GM12874 (cell line): ENCODE data around the gene PCSK7.

Experiments
- TF ChIP-seq, protein P1 (sequence below): IDR thresholded peaks from 2 replicates; pipeline ENCODE4 v1.5.1; 2011; ENCODE audit warnings: low read depth, mild to moderate bottlenecking, control low read depth, low read length, moderate library complexity; ENCODE audit not compliant: insufficient read depth

Gene PCSK7

DNA sequence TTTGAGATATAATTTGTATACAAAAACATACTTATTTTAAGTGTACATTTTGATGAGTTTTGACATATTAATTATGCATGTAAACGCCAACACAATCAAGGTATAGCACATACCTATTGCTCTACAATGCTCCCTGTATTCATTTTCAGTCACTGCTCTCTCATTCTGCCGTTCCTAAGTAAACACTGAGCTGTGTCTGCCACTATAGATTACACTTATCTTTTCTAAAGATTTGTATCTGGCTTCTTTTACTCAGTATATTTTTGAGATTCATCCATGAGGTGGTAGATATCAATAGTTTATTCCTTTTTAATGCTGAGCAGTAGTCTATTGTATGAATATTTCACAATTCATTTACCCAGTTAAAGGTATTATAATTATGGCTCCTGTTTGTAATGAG lies 33.9 kb upstream of the PCSK7 start:
- TF ChIP-seq, protein P1, sequence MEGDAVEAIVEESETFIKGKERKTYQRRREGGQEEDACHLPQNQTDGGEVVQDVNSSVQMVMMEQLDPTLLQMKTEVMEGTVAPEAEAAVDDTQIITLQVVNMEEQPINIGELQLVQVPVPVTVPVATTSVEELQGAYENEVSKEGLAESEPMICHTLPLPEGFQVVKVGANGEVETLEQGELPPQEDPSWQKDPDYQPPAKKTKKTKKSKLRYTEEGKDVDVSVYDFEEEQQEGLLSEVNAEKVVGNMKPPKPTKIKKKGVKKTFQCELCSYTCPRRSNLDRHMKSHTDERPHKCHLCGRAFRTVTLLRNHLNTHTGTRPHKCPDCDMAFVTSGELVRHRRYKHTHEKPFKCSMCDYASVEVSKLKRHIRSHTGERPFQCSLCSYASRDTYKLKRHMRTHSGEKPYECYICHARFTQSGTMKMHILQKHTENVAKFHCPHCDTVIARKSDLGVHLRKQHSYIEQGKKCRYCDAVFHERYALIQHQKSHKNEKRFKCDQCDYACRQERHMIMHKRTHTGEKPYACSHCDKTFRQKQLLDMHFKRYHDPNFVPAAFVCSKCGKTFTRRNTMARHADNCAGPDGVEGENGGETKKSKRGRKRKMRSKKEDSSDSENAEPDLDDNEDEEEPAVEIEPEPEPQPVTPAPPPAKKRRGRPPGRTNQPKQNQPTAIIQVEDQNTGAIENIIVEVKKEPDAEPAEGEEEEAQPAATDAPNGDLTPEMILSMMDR: no peak

DNA sequence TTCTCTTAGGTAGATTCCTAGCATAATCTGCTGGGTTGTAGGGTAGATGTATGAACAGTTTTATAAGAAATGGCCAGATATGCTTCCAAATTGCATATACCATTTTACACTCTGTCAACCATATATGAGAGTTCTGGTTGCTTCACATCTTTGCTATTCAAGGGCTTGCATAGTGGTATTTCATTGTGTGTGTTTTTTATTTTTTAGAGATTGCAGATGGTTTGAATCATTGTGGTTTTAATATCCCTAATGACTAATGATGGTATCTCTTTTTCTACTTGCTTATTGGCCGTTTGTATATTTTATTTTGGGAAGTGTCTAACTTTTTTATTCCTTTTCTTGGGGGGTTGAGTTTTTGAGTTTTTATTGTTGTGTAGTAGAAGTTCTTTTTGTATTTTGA lies 27.5 kb upstream of the PCSK7 start:
- TF ChIP-seq, protein P1: no peak

DNA sequence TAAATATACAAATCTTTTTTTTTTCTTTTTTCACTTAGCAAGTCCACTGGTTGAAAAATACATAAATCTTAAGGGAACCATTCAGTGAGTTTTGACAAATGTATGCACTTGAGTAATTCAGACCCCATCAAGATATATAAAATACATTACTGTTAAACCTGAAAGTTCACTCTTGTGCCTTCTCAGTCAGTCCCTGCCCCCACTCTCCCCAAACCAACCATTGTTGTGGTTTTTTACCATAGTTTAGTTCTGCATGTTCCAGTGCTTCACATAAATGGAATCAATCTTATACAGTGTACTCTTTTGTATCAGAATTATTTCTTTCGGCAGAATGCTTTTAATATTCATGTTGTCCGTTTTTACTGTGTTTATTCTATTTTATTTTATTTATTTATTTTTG lies 26.7 kb upstream of the PCSK7 start:
- TF ChIP-seq, protein P1: no peak

DNA sequence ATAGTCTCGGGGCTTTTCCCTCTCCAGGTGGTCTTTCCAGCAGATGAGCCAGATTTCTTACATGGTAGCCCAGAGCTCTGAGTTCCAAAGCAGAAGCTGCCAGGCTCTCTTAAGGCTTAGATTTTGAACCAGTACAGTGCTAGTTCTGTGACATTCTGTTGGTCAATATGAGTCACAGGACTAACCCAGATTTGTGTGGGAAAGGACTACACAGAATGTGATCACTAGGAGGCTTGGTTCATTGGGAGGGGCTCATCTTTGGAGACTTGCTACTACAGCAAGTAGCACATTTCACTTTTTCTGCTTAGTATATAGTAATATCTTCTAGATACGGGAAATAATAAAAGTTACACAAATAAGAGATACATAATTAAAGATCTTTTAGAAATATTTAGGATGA lies 24.7 kb upstream of the PCSK7 start:
- TF ChIP-seq, protein P1: no peak

DNA sequence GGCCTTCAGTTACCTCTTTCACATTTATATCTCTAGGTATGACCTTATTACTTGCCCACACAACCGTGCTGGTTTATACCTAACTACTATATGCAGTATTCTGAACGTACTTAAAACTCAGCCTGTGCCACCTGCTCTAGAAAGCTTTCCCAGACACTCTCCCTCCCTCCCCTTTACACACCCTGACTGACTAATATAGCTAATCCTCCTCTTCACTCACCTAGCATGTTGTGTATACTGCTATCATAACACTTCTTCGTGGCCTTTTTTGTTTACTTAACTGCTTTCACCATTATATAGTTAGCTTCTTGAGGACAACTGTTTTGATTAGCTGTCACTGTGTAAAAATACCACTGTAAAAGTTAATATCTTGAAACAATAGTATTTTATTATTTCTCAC lies 24.1 kb upstream of the PCSK7 start:
- TF ChIP-seq, protein P1: no peak

DNA sequence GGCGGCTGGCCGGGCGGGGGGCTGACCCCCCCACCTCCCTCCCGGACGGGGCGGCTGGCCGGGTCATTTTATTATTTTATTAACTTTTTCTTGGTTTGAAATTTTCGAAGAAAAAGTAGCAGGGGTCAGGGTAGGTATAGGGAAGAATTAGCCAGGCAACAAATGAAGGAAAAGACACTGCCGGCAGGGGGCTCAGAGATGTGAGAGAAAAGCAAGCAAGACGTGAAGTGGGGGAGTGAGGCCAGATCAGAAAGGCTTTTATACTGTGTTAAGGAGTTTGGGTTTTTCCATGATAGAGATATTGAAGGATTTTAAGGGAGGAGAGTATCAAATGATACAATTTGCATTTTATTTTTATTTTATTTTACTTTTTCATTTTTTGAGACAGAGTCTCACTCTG lies 19.6 kb upstream of the PCSK7 start:
- TF ChIP-seq, protein P1: no peak

GRCh38 chr11:117249571-117249970 lies 17.7 kb upstream of the PCSK7 start:
- TF ChIP-seq, protein P1: no peak

DNA sequence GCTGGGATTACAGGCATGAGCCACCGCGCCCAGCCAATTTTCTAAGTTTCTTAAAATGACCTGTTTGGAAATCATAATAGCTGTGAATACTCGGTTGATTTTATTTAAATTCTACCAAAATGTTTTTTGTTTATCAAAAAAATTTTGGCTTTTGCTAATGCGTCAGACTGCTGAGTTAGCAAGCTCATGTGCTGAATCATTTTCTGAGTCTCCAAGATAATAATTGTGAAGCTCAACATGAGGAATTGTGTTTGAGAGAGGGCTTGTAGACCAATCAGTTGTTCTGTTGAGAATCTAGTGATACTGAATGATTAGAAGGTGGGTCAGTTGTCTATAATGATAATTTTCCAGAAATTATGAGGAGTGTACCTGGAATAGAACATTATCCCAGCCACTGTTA lies 16.5 kb upstream of the PCSK7 start:
- TF ChIP-seq, protein P1: no peak
